Stimulated activated CD4-positive, alpha-beta T cell treated with anti-CD3 and anti-CD28 coated beads, Interleukin-2, amount 100 ng/mL, for 48 hours (primary cell): ENCODE measurements around the gene ASCC1.
"Not testable (repeated sequence)": the region's sequence is repeated elsewhere in the genome, so short reads cannot be mapped to it uniquely, and the experiment has no call there.

ENCODE experiments used
- DNase-seq, 2 donors: peaks; one replicate each; pipeline ENCODE4 v3.0.0-alpha.2; 2020

Gene ASCC1

DNA sequence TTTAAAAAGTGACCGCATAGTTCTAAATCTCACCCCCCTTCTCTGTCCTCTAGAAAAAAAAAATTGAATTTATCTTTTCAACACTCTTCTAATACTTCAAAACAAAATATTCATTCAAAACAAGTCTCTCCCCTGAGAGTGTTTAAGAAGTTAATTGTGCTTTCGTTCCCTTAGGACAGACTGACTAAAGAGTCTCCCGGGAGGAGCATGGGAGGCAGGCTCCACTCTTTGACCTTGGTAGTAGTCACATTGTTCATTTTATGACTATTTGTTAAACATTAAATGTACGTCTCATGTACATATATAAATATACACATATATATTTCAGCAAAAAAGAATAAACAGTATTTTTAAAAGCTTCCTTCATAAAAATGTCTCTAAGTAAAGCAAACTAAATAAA is 92.5 kb downstream of the ASCC1 start:
- no peak for DNase-seq

DNA sequence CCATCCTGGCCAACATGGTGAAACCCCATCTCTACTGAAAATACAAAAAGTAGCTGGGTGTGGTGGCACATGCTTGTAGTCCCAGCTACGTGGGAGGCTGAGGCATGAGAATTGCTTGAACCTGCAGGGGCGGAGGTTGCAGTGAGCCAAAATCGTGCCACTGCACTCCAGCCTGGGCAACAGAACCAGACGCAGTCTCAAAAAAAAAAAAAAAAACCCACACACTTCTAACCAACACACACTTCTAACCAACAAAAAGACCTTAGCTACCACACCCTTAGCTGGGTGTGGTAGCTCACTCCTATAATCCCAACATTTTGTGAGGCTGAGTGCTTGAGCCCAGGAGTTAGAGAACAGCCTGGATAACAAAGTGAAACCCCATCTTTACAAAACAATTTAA is 93.9 kb downstream of the ASCC1 start:
- no peak for DNase-seq

GRCh38 chr10:72121389-72121788 is 94.7 kb downstream of the ASCC1 start:
- DNase-seq, result no peak

DNA sequence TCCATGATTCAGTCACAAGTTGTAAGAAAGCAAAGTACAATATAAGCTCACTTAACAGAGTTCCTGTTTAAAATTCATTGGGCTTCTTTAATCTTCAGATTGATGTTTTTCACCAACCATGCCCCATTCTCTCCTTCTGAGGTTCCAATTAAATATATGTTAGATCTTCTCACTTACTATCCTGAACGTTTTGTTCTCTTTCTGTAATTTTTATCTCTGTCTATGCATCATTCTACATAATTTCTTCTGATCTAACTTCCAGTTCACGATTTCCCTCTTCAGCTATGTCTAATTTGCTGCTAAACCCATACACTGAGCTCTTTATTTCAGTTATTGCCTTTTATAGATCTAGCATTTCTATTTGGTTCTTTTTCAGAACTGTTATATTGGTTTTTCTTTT is 99.7 kb downstream of the ASCC1 start:
- no peak for DNase-seq

DNA sequence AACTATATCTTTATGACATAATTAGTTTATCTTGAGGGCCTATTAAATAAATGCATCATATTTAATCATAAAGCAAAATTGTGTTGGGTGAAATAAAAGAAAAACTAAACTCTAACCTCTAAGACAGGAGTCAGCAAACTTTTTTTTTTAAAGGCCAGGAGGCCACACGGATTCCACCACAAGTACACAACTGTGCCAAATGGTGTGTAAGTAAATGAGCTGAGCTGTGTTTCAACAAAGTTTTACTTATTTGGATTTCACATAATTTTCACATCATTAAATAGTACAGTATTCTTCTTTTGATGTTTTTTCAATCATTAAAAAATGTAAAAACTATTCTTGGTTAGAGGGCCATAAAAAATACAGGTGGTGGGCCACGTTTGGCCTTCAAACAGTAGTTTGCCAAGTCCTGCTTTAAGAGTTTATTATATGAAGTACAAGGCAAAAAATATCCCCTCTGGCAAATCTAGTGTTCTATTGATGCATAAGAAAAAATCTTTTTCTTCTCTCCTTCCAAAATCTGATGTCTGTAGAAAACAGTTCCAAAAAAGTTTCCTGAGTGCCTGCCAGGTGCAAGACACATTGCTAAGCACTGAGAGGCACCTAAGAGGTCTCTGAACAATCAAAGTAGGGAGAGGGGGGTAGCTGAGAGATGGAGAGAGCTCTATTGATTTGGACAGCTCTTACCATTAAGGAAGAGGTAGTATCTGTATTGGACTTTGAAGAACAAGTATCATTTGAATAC is 101.2 kb downstream of the ASCC1 start:
- no peak for DNase-seq

GRCh38 chr10:72110673-72111401 is 105.2 kb downstream of the ASCC1 start:
- no peak for DNase-seq

DNA sequence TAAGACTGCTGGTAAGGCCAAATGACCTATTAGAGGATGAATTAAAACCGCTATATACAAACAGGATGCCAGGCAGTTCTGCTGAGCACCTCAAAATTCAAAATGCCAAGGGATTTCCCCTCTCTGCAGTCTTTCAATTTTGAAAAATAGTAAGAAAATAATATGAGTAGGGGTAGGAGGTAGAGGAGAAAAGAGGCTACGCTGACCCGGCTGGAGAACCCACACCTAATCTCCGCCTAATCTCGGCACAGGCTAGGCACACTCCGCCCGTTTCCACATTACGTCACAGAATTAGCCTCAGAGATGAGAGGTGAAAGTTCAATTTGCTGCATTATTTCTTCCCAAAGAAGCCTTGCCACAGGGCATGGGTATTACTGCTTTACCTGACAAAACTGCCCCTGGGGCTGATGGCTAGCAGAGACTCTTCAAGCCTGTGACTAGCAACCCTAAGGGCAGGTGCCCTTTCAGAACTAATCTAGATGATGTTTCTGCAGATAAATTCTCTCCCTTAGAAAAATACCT is 106.4 kb downstream of the ASCC1 start:
- no peak for DNase-seq

DNA sequence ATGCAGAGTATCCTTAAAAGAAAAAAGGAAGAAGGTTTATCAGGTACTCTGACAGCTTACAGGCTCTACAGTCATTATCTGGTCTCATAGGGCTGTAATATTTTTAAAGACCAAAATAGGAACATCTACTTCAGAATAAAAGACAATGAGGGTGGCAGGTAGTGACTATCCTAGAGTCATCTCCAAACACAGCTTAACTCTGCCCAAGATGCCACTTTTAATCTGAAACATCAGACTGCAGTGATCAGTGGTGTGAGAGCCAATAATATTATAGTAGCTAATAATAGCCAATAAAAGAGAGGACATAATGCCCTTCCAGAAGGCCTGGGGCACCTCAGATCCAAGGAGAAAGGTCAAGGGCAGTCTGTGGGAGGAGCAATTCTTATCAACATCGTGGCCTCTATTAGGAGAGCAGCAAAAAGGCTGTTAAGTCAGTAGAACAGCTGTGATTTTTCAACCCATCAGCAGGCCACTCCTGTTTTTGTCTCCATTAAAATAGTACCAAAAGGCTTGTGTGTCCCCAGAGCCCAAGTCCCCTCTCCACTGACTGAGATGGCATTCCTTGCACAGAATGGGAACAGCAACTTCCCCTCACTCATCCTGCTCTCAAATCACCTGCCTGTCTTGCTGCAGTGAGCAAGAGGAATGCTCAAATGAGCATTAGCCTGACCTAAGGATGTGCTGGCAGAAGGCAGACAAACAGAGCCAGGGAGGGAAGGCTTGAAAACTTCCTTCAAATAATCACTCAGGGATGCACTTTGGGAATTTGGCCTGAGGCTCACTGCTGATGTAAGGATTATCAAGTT is 107.0 kb downstream of the ASCC1 start:
- DNase-seq, result no peak

GRCh38 chr10:72108004-72108370 is 108.1 kb downstream of the ASCC1 start:
- DNase-seq, result not testable (repeated sequence)

- DNase-seq, result no peak
Observed at GRCh38 chr10:72107325-72108003, 108.6 kb downstream of the ASCC1 start.

GRCh38 chr10:72106896-72107295 is 109.2 kb downstream of the ASCC1 start:
- DNase-seq, result no peak

- DNase-seq, result no peak
Observed at GRCh38 chr10:72106154-72106849, 109.8 kb downstream of the ASCC1 start.

DNA sequence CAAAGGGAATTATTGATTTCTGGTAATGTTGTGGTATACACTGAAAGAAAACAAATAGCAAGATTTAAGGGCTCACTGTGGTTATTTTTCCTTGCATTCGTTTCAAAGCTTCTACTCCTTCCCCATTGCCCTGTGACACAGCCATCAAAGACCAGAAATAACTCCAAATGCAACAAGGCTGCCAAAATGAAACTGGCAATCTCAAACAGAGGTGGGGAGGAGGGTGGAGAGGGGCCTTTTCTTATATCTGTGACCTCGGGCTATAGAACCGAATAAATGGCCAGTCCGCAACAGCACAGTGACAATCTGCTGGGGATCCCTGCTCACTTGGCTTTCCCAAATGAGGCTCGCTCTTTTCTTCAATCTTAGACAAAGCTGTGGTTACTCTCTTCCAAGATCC is 110.4 kb downstream of the ASCC1 start:
- no peak for DNase-seq

- DNase-seq, result no peak
Observed at GRCh38 chr10:72105098-72105475, 111.0 kb downstream of the ASCC1 start.

DNA sequence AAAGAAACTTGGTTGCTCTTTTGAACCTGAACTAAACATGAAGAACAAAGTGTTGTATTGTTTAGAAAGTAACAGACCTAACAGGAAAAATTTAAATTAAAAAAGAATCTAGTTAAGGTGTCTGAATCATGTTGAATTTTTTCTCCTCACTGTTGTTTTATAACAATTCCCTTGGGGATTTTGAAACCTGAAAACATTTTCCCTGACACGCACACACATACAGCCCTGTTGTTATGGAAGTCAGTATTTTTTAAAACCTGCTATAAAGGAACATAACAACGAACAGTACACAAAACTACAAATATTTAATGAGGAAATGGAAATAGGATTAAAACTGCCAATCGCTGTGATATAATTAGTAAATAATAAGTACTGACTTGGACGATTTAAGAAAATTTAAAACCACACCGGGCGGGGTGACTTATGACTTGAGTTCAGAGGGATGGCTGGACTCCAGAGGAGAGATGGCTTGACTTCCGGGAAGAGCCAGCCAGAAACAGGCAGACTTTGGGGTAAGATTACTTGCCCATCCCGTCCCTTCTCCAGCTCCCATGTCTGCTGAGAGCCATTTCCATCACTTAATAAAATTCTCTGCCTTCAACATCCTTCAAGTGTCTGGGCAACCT is 111.5 kb downstream of the ASCC1 start:
- no peak for DNase-seq

DNA sequence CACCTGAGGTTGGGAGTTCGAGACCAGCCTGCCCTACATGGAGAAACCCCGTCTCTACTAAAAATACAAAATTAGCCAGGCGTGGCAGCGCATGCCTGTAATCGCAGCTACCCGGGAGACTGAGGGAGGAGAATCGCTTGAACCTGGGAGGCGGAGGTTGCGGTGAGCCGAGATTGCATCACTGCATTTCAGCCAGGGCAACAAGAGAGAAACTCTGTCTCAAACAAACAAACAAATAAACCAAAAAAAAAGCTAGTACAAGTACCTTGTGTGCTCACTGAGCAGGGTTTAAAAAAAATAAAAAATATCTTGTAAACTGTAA is 116.5 kb downstream of the ASCC1 start:
- no peak for DNase-seq

DNA sequence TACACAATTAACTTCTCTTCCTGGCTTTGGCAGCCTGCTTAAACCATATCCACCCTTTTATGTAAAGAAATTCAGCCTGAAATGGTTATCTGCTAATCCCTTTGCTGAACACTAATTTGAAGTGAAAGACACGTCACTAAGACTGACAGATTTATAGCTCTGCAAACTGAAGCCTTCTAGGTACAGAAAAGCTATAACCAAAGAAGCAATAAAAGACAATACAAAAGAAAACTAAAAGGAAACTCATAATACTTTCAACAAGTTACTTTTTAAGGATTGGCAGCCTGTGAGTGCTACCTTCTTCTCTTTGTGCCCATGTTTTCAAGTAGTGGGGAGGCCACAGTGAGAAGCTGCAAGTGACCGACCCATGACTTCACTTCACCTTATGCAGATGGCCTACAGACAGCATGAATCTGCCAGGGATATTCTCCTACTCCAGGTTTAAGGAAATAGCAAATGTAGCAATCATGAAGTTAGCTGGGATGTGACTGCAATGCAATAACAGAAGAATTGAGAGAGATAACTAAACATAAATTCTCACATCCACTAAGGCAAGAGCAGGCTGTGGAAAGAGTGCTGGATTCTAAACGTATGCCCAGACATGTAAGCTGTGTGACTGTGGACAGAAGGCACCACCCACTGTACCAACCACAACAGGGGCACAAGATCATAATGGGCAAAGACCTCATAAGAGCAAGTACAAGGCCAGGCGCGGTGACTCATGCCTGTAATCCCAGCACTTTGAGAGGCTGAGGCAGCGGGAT is 117.1 kb downstream of the ASCC1 start:
- DNase-seq, result no peak

DNA sequence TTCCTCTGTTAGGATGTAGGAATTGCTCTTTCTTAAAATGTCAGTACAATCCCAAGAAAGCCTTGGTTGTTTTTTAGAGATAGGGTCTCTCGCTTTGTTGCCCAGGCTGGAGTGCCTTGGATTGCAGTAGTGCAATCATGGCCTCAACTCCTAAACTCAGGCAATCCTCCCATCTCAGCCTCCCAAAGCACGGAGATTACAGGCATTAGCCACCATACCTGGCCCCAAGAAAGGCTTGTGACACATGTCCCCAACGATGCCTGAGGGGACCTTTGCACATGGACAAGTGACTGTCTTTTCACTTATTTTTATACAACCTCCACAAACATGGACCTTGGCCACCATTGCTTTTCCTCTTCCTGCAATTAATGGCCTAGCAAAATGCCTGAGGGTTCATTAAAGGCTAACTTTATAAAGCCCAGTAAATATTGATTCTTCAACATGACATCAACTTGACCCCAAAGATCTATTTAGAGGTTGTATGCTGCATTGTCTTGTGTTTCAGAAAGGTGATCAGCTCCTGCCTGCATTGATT is 117.7 kb downstream of the ASCC1 start:
- no peak for DNase-seq

DNA sequence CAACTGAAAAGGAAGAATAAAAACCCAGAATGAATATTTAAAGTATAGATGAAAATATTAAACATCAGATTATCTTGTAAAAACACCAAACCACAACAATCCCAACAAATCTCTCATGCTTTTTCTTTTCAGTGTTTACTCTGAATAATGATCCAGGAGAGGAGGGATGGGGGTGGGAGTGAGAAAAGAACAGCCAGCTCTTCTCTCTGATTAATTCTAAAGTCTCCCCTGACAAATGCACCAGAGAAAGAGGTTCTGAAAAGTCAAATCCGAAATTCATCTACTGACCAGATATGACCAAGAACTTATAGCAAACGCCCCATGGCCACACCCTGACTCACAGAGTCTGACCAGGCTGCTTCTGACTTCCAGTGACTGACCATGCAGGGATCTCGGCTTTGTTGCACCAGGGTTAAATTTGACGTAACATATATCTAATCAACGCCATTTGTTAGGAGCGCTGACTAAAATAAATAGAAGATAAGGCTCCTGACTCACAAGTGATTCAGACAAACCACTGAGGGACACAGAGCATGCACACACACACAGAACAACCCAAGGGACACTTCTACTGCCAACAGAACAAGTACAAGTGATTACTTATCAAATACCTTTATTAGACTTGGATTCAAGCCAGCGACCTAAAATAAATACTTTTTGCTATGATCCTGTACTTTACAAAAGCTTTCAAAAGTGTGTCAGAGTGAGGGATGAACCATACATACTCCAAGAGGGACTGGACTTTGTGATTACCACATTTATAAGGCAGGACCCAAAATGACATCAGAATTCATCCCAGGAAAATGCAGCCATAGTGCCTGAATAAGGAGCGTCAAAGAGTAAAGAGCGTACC is 118.4 kb downstream of the ASCC1 start:
- DNase-seq, result no peak
